Measurements from ENCODE around the gene WNT3. TPM values are rescaled to one million over a fixed set of nuclear protein-coding genes. Genes with fewer than 3 reads are reported as not detected.

WNT3 gene
- total RNA-seq, 1 donor from 2014 or later, result 2.0 TPM

DNA sequence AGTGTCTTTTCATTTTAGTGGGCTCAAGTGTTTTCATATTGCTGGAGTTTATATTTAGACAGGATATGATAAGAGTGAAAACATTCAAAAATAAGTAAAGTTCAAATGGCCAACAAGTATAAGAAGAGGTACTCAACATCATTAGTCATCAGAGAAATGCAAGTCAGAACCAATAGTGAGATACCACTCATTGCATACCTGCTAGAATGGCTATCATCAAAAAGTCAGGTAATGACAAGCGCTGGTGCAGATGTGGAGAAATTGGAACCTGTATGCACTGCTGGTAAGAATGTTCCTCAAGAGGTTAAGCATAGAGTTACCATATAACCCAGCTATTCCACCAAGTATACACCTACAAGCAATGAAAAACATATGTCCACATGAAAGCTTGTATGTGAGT is 87.8 kb downstream of the WNT3 start:
- no peaks in the 10 kb centered on the region for H3K9me3 Mint-ChIP-seq (ENCODE audit: unreplicated experiment)
- peaks cover 5% of the 10 kb centered on the region for H3K4me1 Mint-ChIP-seq (ENCODE audit: unreplicated experiment)
- TF ChIP-seq, protein P1, sequence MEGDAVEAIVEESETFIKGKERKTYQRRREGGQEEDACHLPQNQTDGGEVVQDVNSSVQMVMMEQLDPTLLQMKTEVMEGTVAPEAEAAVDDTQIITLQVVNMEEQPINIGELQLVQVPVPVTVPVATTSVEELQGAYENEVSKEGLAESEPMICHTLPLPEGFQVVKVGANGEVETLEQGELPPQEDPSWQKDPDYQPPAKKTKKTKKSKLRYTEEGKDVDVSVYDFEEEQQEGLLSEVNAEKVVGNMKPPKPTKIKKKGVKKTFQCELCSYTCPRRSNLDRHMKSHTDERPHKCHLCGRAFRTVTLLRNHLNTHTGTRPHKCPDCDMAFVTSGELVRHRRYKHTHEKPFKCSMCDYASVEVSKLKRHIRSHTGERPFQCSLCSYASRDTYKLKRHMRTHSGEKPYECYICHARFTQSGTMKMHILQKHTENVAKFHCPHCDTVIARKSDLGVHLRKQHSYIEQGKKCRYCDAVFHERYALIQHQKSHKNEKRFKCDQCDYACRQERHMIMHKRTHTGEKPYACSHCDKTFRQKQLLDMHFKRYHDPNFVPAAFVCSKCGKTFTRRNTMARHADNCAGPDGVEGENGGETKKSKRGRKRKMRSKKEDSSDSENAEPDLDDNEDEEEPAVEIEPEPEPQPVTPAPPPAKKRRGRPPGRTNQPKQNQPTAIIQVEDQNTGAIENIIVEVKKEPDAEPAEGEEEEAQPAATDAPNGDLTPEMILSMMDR (IDR thresholded peaks at IDR 0.05), result no peak
- no peaks in the 10 kb centered on the region for H3K27me3 Mint-ChIP-seq (ENCODE audit: unreplicated experiment)
- H3K4me3 Mint-ChIP-seq (ENCODE audit: unreplicated experiment), result no peak overlapping the region
- peaks cover 20% of the 10 kb centered on the region for H3K36me3 Mint-ChIP-seq (ENCODE audit: unreplicated experiment)
- no peak for DNase-seq (ENCODE audit: extremely low spot score, unreplicated experiment)
- no peak overlapping the region for H3K27ac Mint-ChIP-seq (ENCODE audit: unreplicated experiment)

DNA sequence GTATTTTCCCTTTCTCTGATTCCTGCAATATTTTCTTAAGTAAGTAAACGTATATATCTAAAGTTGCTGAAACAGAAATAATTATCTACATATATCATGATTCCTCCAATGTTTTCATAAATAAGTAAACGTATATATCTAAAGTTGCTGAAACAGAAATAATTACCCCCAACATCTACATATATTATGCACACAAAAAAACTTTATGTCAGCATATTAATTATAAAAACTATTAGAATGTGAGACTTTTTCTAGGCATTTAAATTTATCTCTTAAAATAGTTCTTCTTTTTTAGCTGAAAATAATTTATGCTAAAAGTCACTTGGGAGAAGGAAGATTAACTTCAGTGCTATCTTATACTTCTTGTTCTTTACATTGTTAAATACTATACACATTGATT is 88.5 kb downstream of the WNT3 start:
- Mint-ChIP-seq H3K27ac (ENCODE audit: unreplicated experiment) (no peak overlapping the region), H3K36me3 (ENCODE audit: unreplicated experiment) (peaks cover 20% of the 10 kb centered on the region), H3K4me1 (ENCODE audit: unreplicated experiment) (peaks cover 5% of the 10 kb centered on the region), H3K27me3 (ENCODE audit: unreplicated experiment) (no peaks in the 10 kb centered on the region), H3K4me3 (ENCODE audit: unreplicated experiment) (no peak overlapping the region), H3K9me3 (ENCODE audit: unreplicated experiment) (no peaks in the 10 kb centered on the region)
- TF ChIP-seq, protein P1 (IDR thresholded peaks at IDR 0.05), result no peak
- no peak for DNase-seq (ENCODE audit: extremely low spot score, unreplicated experiment)

DNA sequence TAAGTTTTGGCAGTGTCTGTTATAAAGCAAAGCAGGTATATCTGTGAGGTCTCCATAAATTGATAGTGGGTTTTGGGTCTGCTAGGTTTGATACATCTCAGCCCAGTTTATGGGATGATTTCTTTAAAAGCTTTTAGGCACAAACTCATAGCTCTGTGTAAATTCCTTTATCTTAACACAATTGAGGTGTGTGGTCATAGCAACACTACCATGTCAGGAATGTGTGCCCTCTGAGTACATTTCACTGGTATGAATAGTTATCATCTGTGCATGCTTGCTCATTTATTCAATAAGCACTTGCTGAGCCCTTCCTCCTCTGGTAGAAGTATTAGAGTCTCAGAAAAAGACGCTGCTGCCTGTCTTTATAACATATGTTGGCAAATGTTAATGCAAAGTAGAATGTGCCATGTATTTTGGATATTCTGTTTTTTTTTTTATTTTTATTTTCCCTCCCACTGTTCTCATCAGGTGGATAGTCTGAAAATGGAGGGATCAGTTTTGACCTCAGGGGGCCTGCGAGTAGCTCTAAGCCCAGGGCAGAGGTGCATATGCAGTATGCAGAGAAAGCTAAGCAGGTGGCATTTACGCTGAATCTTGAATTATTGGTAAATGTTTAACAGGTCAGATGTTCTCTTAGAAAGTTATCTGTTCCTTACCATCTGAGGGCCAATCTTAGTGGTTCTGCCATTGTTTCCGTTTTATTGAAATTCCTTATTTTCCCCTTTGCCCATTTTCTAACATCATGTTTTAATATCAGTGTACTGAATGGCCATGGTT is 90.7 kb downstream of the WNT3 start:
- TF ChIP-seq, protein P1 (IDR thresholded peaks at IDR 0.05), result no peak
- Mint-ChIP-seq H3K27ac (ENCODE audit: unreplicated experiment) (no peak overlapping the region), H3K36me3 (ENCODE audit: unreplicated experiment) (peaks cover 20% of the 10 kb centered on the region), H3K4me3 (ENCODE audit: unreplicated experiment) (no peak overlapping the region), H3K4me1 (ENCODE audit: unreplicated experiment) (peaks cover 5% of the 10 kb centered on the region), H3K27me3 (ENCODE audit: unreplicated experiment) (no peaks in the 10 kb centered on the region), H3K9me3 (ENCODE audit: unreplicated experiment) (no peaks in the 10 kb centered on the region)
- DNase-seq (ENCODE audit: extremely low spot score, unreplicated experiment), result no peak

DNA sequence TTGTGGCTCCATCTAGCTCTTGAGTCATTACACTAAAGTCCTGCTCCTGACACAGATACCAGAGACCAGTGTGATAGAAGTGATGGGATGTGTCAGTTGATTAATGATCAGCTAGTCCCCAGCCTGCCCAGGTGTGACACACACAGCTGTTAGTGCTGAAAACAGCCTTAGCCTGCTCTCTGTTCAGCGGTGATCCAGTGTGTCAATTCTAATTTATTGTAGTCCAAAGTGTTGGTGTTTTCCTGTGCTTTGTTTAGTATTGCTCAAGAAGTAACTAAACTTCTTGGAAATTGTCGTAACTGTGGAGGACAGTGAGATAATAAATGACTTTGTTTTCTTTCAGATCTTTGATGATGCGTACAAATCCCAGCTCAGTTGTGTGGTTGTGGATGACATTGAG is 92.3 kb downstream of the WNT3 start:
- no peak for DNase-seq (ENCODE audit: extremely low spot score, unreplicated experiment)
- Mint-ChIP-seq H3K27ac (ENCODE audit: unreplicated experiment) (no peak overlapping the region), H3K27me3 (ENCODE audit: unreplicated experiment) (no peaks in the 10 kb centered on the region)

DNA sequence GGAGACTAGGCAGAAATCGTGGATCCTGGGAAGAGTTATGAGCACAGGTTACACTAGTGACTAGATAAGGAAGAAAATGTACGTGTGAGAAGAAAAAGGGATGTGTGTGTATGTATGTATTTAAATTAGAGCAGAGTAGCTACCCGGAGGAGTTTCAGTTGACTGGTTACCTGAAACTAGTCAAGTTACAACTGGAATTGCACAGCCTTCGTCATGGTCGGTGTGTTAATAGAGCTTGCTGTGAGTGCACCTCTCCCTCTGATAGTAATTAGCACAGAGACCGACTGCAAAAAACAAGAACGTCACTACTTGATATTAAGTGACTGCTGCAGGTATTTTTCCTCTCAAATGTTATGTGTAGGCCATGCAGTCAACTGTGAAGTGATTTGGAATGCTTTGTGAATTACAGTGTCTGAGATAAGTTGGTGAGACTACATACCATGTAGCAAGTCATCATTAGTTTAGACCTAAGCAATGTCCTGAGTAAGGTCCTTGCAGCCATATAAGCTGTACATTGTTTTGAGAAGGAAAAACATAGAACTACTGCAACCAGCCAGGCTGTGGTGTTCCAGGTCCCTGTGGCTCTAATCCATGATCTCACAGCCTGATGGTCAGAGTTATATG is 95.7 kb downstream of the WNT3 start:
- Mint-ChIP-seq H3K9me3 (ENCODE audit: unreplicated experiment) (no peaks in the 10 kb centered on the region), H3K4me1 (ENCODE audit: unreplicated experiment) (no peaks in the 10 kb centered on the region), H3K27ac (ENCODE audit: unreplicated experiment) (no peak overlapping the region), H3K36me3 (ENCODE audit: unreplicated experiment) (peaks cover 9% of the 10 kb centered on the region), H3K4me3 (ENCODE audit: unreplicated experiment) (no peak overlapping the region), H3K27me3 (ENCODE audit: unreplicated experiment) (no peaks in the 10 kb centered on the region)
- TF ChIP-seq, protein P1 (IDR thresholded peaks at IDR 0.05), result no peak
- DNase-seq (ENCODE audit: extremely low spot score, unreplicated experiment), result no peak

More for the DNA sequence above, 92.3 kb downstream of the WNT3 start:
- no peaks in the 10 kb centered on the region for H3K4me1 Mint-ChIP-seq (ENCODE audit: unreplicated experiment)
- H3K36me3 Mint-ChIP-seq (ENCODE audit: unreplicated experiment), result peaks cover 19% of the 10 kb centered on the region
- TF ChIP-seq, protein P1 (IDR thresholded peaks at IDR 0.05), result no peak
- no peak overlapping the region for H3K4me3 Mint-ChIP-seq (ENCODE audit: unreplicated experiment)
- no peaks in the 10 kb centered on the region for H3K9me3 Mint-ChIP-seq (ENCODE audit: unreplicated experiment)
